ENCODE measurements around the gene BICDL1.

BICDL1 gene

GRCh38 chr12:119992129-119992705, 3.2 kb downstream of the BICDL1 start:
- no peak overlapping the region for H2AFZ ChIP-seq (ENCODE audit: low read length)
- no peak overlapping the region for H3K4me2 ChIP-seq (ENCODE audit: low read depth, low read length, poor library complexity, severe bottlenecking)
- no peak overlapping the region for H3K9ac ChIP-seq (ENCODE audit: low read depth, low read length, poor library complexity, severe bottlenecking)
- H3K4me1 ChIP-seq (ENCODE audit: insufficient read depth, low read length, poor library complexity, severe bottlenecking), result peaks cover 18% of the 10 kb centered on the region
- H3K36me3 ChIP-seq (ENCODE audit: insufficient read depth, low read length), result no peaks in the 10 kb centered on the region
- peaks cover 8% of the 10 kb centered on the region for H4K20me1 ChIP-seq (ENCODE audit: insufficient read depth, low read length, poor library complexity, severe bottlenecking)
- no peaks in the 10 kb centered on the region for H3K27me3 ChIP-seq (ENCODE audit: insufficient read depth, low read length, poor library complexity, severe bottlenecking)
- TF ChIP-seq EZH2phosphoT487 (IDR thresholded peaks at IDR 0.05; ENCODE audit: borderline replicate concordance), result no peak
- no peak for TF ChIP-seq CTCF (conservative IDR thresholded peaks at IDR 0.05; ENCODE audit: low read length)
- H3K9me2 ChIP-seq (replicated peaks; ENCODE audit: low read depth, low read length), result no peaks in the 10 kb centered on the region
- H3K9me3 ChIP-seq (ENCODE audit: insufficient read depth, low read depth, low read length), result no peaks in the 10 kb centered on the region
- H3F3A ChIP-seq (ENCODE audit: low read depth), result no peaks in the 10 kb centered on the region
- H3K4me3 ChIP-seq (ENCODE audit: low read length, poor library complexity, severe bottlenecking), result no peak overlapping the region
- no peaks in the 10 kb centered on the region for H3K79me2 ChIP-seq (ENCODE audit: insufficient read depth, low read length)

GRCh38 chr12:119994892-119995658, 6.0 kb downstream of the BICDL1 start:
- Histone ChIP-seq H3K9me2 (replicated peaks; ENCODE audit: low read depth, low read length) (no peaks in the 10 kb centered on the region), H3K79me2 (ENCODE audit: insufficient read depth, low read length) (no peaks in the 10 kb centered on the region), H3F3A (ENCODE audit: low read depth) (no peaks in the 10 kb centered on the region), H2AFZ (ENCODE audit: low read length) (no peak overlapping the region), H3K36me3 (ENCODE audit: insufficient read depth, low read length) (no peaks in the 10 kb centered on the region), H3K4me2 (ENCODE audit: low read depth, low read length, poor library complexity, severe bottlenecking) (no peak overlapping the region), H3K27me3 (ENCODE audit: insufficient read depth, low read length, poor library complexity, severe bottlenecking) (no peaks in the 10 kb centered on the region), H3K4me1 (ENCODE audit: insufficient read depth, low read length, poor library complexity, severe bottlenecking) (peaks cover 9% of the 10 kb centered on the region), H4K20me1 (ENCODE audit: insufficient read depth, low read length, poor library complexity, severe bottlenecking) (peaks cover 6% of the 10 kb centered on the region), H3K4me3 (ENCODE audit: low read length, poor library complexity, severe bottlenecking) (no peak overlapping the region), H3K9ac (ENCODE audit: low read depth, low read length, poor library complexity, severe bottlenecking) (no peak overlapping the region), H3K9me3 (ENCODE audit: insufficient read depth, low read depth, low read length) (no peaks in the 10 kb centered on the region)
- no peak; the same call in 1 of the 2 replicates for TF ChIP-seq CTCF (conservative IDR thresholded peaks at IDR 0.05; ENCODE audit: low read length)
- no peak for TF ChIP-seq EZH2phosphoT487 (IDR thresholded peaks at IDR 0.05; ENCODE audit: borderline replicate concordance)

- TF ChIP-seq EZH2phosphoT487 (IDR thresholded peaks at IDR 0.05; ENCODE audit: borderline replicate concordance), result no peak
- TF ChIP-seq CTCF (conservative IDR thresholded peaks at IDR 0.05; ENCODE audit: low read length), result no peak
- H3K9me2 ChIP-seq (replicated peaks; ENCODE audit: low read depth, low read length), result no peaks in the 10 kb centered on the region
- no peak overlapping the region for H2AFZ ChIP-seq (ENCODE audit: low read length)
- H3F3A ChIP-seq (ENCODE audit: low read depth), result no peaks in the 10 kb centered on the region
- no peaks in the 10 kb centered on the region for H3K27me3 ChIP-seq (ENCODE audit: insufficient read depth, low read length, poor library complexity, severe bottlenecking)
- no peak overlapping the region for H3K9ac ChIP-seq (ENCODE audit: low read depth, low read length, poor library complexity, severe bottlenecking)
- H3K79me2 ChIP-seq (ENCODE audit: insufficient read depth, low read length), result no peaks in the 10 kb centered on the region
- no peak overlapping the region for H3K4me3 ChIP-seq (ENCODE audit: low read length, poor library complexity, severe bottlenecking)
- H3K9me3 ChIP-seq (ENCODE audit: insufficient read depth, low read depth, low read length), result no peaks in the 10 kb centered on the region
- H3K4me2 ChIP-seq (ENCODE audit: low read depth, low read length, poor library complexity, severe bottlenecking), result no peak overlapping the region
- no peaks in the 10 kb centered on the region for H4K20me1 ChIP-seq (ENCODE audit: insufficient read depth, low read length, poor library complexity, severe bottlenecking)
- no peaks in the 10 kb centered on the region for H3K4me1 ChIP-seq (ENCODE audit: insufficient read depth, low read length, poor library complexity, severe bottlenecking)
- H3K36me3 ChIP-seq (ENCODE audit: insufficient read depth, low read length), result no peaks in the 10 kb centered on the region
These were observed 7.4 kb downstream of the BICDL1 start for GRCh38 chr12:119996417-119996816.
